Smooth muscle cell (in vitro differentiated cells): ENCODE results near the gene CMBL. TPM values are rescaled to one million over a fixed set of nuclear protein-coding genes. Genes with fewer than 3 reads are reported as not detected.

Source experiments
- DNase-seq: peaks from one replicate; lab custom pipeline; 2025; ENCODE audit not compliant: unreplicated experiment; lab: John Stamatoyannopoulos, UW
- H2AFZ ChIP-seq: fragments of 200-600 bp; sonication (generic); 2 replicates; pipeline ENCODE4 v1.6.0; 2016; ENCODE audit warnings: antibody characterized with exemption, low read depth, mild to moderate bottlenecking
- H3F3A ChIP-seq: fragments of 200-600 bp; sonication (generic); 2 replicates; pipeline ENCODE4 v1.6.0; 2017; ENCODE audit warnings: antibody characterized with exemption, low read depth
- H3K27ac ChIP-seq: fragments of 200-600 bp; sonication (generic); 2 replicates; pipeline ENCODE4 v1.5.1; 2016; ENCODE audit warnings: low read depth, mild to moderate bottlenecking
- H3K27me3 ChIP-seq: fragments of 200-600 bp; sonication (generic); 2 replicates; pipeline ENCODE4 v1.6.1; 2016; ENCODE audit warnings: low read depth, mild to moderate bottlenecking
- H3K36me3 ChIP-seq: fragments of 200-600 bp; sonication (generic); 2 replicates; pipeline ENCODE4 v1.5.1; 2016; ENCODE audit warnings: low read depth
- H3K4me1 ChIP-seq: fragments of 200-600 bp; sonication (generic); 2 replicates; pipeline ENCODE4 v1.5.1; 2016; ENCODE audit warnings: low read depth
- H3K4me2 ChIP-seq: fragments of 200-600 bp; sonication (generic); 2 replicates; pipeline ENCODE4 v1.6.0; 2016; ENCODE audit warnings: mild to moderate bottlenecking
- H3K4me3 ChIP-seq: fragments of 200-600 bp; sonication (generic); 2 replicates; pipeline ENCODE4 v1.5.1; 2016; ENCODE audit warnings: mild to moderate bottlenecking
- H3K79me2 ChIP-seq: fragments of 200-600 bp; sonication (generic); 2 replicates; pipeline ENCODE4 v1.6.0; 2016; ENCODE audit warnings: low read depth, mild to moderate bottlenecking
- H3K9ac ChIP-seq: fragments of 200-600 bp; sonication (generic); 2 replicates; pipeline ENCODE4 v1.6.0; 2016; ENCODE audit warnings: low read depth
- H3K9me3 ChIP-seq: fragments of 200-600 bp; sonication (generic); replicated peaks from 2 replicates; pipeline ENCODE4 v1.5.1; 2016; ENCODE audit warnings: low read depth
- H4K20me1 ChIP-seq: fragments of 200-600 bp; sonication (generic); 2 replicates; pipeline ENCODE4 v1.6.0; 2016; ENCODE audit warnings: low read depth
- WGBS: methylation state at CpG from one replicate; pipeline ENCODE4 v1.1.7; 2016; ENCODE audit warnings: low lambda C conversion rate; 5-methylcytosine and 5-hydroxymethylcytosine counted together
- polyA plus RNA-seq: library from polyadenylated mRNA; unstranded; fragments of >200 nt; fragmentation: Nextera tagmentation; extraction: Ambion mirVana; gene quantifications from 2 replicates; pipeline ENCODE4 v1.2.1, GENCODE V29; 2016
- total RNA-seq: library from RNA; depleted of rRNA; stranded (reverse); fragments of >200 nt; gene quantifications from 2 replicates; pipeline ENCODE4 v1.2.3, GENCODE V29; 2014
- TF ChIP-seq, protein P1 (sequence below): fragments of 200-600 bp; sonication (generic); IDR thresholded peaks from 2 replicates; pipeline ENCODE4 v1.5.1; 2017; ENCODE audit warnings: borderline replicate concordance, mild to moderate bottlenecking, antibody characterized with exemption; ENCODE audit not compliant: insufficient read depth, poor library complexity, severe bottlenecking

CMBL gene
- total and polyA plus RNA-seq, 2 experiments from 2014 or later: 6.3 to 12.0 TPM

- no peaks in the 10 kb centered on the region for H3K79me2 ChIP-seq
- H3K9ac ChIP-seq: no peak overlapping the region
- no peaks in the 10 kb centered on the region for H3K36me3 ChIP-seq
- peaks cover 6% of the 10 kb centered on the region for H3F3A ChIP-seq
- no peak overlapping the region for H3K4me2 ChIP-seq
- H3K27ac ChIP-seq: no peak overlapping the region
- no peaks in the 10 kb centered on the region for H4K20me1 ChIP-seq
- no peaks in the 10 kb centered on the region for H3K9me3 ChIP-seq
- TF ChIP-seq, protein P1, sequence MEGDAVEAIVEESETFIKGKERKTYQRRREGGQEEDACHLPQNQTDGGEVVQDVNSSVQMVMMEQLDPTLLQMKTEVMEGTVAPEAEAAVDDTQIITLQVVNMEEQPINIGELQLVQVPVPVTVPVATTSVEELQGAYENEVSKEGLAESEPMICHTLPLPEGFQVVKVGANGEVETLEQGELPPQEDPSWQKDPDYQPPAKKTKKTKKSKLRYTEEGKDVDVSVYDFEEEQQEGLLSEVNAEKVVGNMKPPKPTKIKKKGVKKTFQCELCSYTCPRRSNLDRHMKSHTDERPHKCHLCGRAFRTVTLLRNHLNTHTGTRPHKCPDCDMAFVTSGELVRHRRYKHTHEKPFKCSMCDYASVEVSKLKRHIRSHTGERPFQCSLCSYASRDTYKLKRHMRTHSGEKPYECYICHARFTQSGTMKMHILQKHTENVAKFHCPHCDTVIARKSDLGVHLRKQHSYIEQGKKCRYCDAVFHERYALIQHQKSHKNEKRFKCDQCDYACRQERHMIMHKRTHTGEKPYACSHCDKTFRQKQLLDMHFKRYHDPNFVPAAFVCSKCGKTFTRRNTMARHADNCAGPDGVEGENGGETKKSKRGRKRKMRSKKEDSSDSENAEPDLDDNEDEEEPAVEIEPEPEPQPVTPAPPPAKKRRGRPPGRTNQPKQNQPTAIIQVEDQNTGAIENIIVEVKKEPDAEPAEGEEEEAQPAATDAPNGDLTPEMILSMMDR: no peak
- no peak overlapping the region for H2AFZ ChIP-seq
- peaks cover 24% of the 10 kb centered on the region for H3K27me3 ChIP-seq
- no peak overlapping the region for H3K4me3 ChIP-seq
- peaks cover 18% of the 10 kb centered on the region for H3K4me1 ChIP-seq
- WGBS: 93% methylated on average over 4 of the region's 4 CpGs
- DNase-seq: no peak
Measured at GRCh38 chr5:10337107-10337506, 29.4 kb upstream of the CMBL start.

GRCh38 chr5:10335711-10336470 is 28.2 kb upstream of the CMBL start:
- H3F3A ChIP-seq: peaks cover 9% of the 10 kb centered on the region
- peaks cover 24% of the 10 kb centered on the region for H3K27me3 ChIP-seq
- H3K36me3 ChIP-seq: no peaks in the 10 kb centered on the region
- H3K79me2 ChIP-seq: no peaks in the 10 kb centered on the region
- no peak overlapping the region for H3K4me2 ChIP-seq
- WGBS: 56% methylated on average over 14 of the region's 14 CpGs
- no peak overlapping the region for H3K27ac ChIP-seq
- H4K20me1 ChIP-seq: no peaks in the 10 kb centered on the region
- DNase-seq: no peak
- no peak overlapping the region for H2AFZ ChIP-seq
- H3K9me3 ChIP-seq: no peaks in the 10 kb centered on the region
- H3K9ac ChIP-seq: no peak overlapping the region
- TF ChIP-seq, protein P1: no peak
- H3K4me3 ChIP-seq: no peak overlapping the region
- H3K4me1 ChIP-seq: peaks cover 18% of the 10 kb centered on the region

DNA sequence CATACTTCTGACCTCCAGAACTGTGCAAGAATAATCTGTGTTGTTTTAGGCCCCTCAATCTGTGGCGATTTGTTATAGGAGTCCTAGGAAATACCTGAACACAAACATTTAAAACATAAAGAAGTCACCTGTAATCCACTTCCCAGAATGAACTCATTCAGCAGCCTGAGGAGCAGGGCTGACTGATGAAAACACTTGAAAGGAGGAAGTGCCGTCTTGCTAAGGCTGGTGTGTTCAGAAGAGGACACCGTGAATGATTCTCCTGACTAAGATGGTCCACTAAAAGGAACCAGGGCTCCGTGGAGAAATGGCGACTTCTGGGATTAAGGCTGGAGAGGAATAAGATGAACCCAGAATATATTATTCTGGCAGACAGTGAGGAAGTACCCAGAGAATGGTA is 27.1 kb upstream of the CMBL start:
- Histone ChIP-seq H3K9me3 (no peaks in the 10 kb centered on the region), H4K20me1 (no peaks in the 10 kb centered on the region), H3K9ac (no peak overlapping the region), H2AFZ (no peak overlapping the region), H3K4me3 (no peak overlapping the region), H3K27me3 (peaks cover 24% of the 10 kb centered on the region), H3F3A (peaks cover 13% of the 10 kb centered on the region), H3K36me3 (no peaks in the 10 kb centered on the region), H3K4me1 (peaks cover 18% of the 10 kb centered on the region), H3K79me2 (no peaks in the 10 kb centered on the region), H3K4me2 (no peak overlapping the region), H3K27ac (no peak overlapping the region)
- TF ChIP-seq, protein P1: no peak
- DNase-seq: no peak
- 95% methylated on average over 5 of the region's 5 CpGs for WGBS
